Muscle layer of colon (tissue), 2 donors: Measurements from ENCODE around the gene NIPAL4.

Experiments
- H3K27ac ChIP-seq: one replicate; pipeline ENCODE4 v1.7.0; 2013; ENCODE audit warnings: low read depth, mild to moderate bottlenecking, low read length, moderate library complexity
- H3K27me3 ChIP-seq, 2 donors: one replicate each; pipeline ENCODE4 v1.7.0; 2013; ENCODE audit warnings: low read length in 2 of 2, mild to moderate bottlenecking in 2 of 2; ENCODE audit not compliant: insufficient read depth in 2 of 2, control insufficient read depth in 1 of 2
- H3K36me3 ChIP-seq: one replicate; pipeline ENCODE4 v1.7.0; 2013; ENCODE audit warnings: mild to moderate bottlenecking, low read length; ENCODE audit not compliant: insufficient read depth
- H3K4me1 ChIP-seq: one replicate; pipeline ENCODE4 v1.7.0; 2013; ENCODE audit warnings: mild to moderate bottlenecking, low read length; ENCODE audit not compliant: insufficient read depth
- H3K4me3 ChIP-seq, 2 donors: one replicate each; pipeline ENCODE4 v1.7.0; 2013; ENCODE audit warnings: low read length in 2 of 2, low read depth in 1 of 2, mild to moderate bottlenecking in 1 of 2, moderate library complexity in 1 of 2
- H3K9ac ChIP-seq: one replicate; pipeline ENCODE4 v1.7.0; 2013; ENCODE audit warnings: low read length
- H3K9me3 ChIP-seq: one replicate; pipeline ENCODE4 v1.7.0; 2013; ENCODE audit warnings: mild to moderate bottlenecking, low read length
- donor health status: abdominal sarcoma.
- donor health status: Adenocarcinoma of cecum.

Gene NIPAL4

GRCh38 chr5:157491471-157491995 lies 31.5 kb downstream of the NIPAL4 start:
- Histone ChIP-seq H3K9me3 (no peaks in the 10 kb centered on the region), H3K27me3 (no peaks in the 10 kb centered on the region), H3K27ac (no peak overlapping the region), H3K4me1 (no peaks in the 10 kb centered on the region), H3K36me3 (peaks cover 74% of the 10 kb centered on the region), H3K4me3 (no peak overlapping the region), H3K9ac (no peak overlapping the region)

GRCh38 chr5:157492886-157493285 lies 32.9 kb downstream of the NIPAL4 start:
- Histone ChIP-seq H3K9me3 (no peaks in the 10 kb centered on the region), H3K36me3 (peaks cover 74% of the 10 kb centered on the region), H3K4me1 (no peaks in the 10 kb centered on the region), H3K4me3 (no peak overlapping the region), H3K27me3 (no peaks in the 10 kb centered on the region), H3K9ac (no peak overlapping the region), H3K27ac (no peak overlapping the region)

- H3K4me3 ChIP-seq, result no peak overlapping the region
- no peak overlapping the region for H3K27ac ChIP-seq
- no peaks in the 10 kb centered on the region for H3K27me3 ChIP-seq
- H3K9ac ChIP-seq, result no peak overlapping the region
- H3K4me1 ChIP-seq, result peaks cover 5% of the 10 kb centered on the region
- peaks cover 67% of the 10 kb centered on the region for H3K36me3 ChIP-seq
- no peaks in the 10 kb centered on the region for H3K9me3 ChIP-seq
Measured at GRCh38 chr5:157494178-157494832, 34.3 kb downstream of the NIPAL4 start.

GRCh38 chr5:157496864-157497263 lies 36.9 kb downstream of the NIPAL4 start:
- Histone ChIP-seq H3K27me3 (no peaks in the 10 kb centered on the region), H3K4me3 (no peak overlapping the region), H3K36me3 (peaks cover 63% of the 10 kb centered on the region), H3K27ac (no peak overlapping the region), H3K4me1 (peaks cover 8% of the 10 kb centered on the region), H3K9me3 (no peaks in the 10 kb centered on the region), H3K9ac (no peak overlapping the region)

GRCh38 chr5:157497875-157498611 lies 38.0 kb downstream of the NIPAL4 start:
- Histone ChIP-seq H3K36me3 (peaks cover 65% of the 10 kb centered on the region), H3K27ac (no peak overlapping the region), H3K27me3 (no peaks in the 10 kb centered on the region)

GRCh38 chr5:157502143-157502647 lies 42.2 kb downstream of the NIPAL4 start:
- Histone ChIP-seq H3K27me3 (no peaks in the 10 kb centered on the region), H3K4me3 (no peak overlapping the region), H3K9ac (no peak overlapping the region), H3K27ac (no peak overlapping the region), H3K36me3 (peaks cover 71% of the 10 kb centered on the region), H3K4me1 (peaks cover 13% of the 10 kb centered on the region), H3K9me3 (no peaks in the 10 kb centered on the region)

More at GRCh38 chr5:157497875-157498611, 38.0 kb downstream of the NIPAL4 start:
- Histone ChIP-seq H3K9me3 (no peaks in the 10 kb centered on the region), H3K4me1 (peaks cover 13% of the 10 kb centered on the region), H3K9ac (no peak overlapping the region), H3K4me3 (no peak overlapping the region)

GRCh38 chr5:157504053-157504452 lies 44.0 kb downstream of the NIPAL4 start:
- H3K36me3 ChIP-seq, result peaks cover 79% of the 10 kb centered on the region
- no peak overlapping the region for H3K27ac ChIP-seq

GRCh38 chr5:157505496-157505895 lies 45.5 kb downstream of the NIPAL4 start:
- H3K4me3 ChIP-seq, result no peak overlapping the region
- H3K9ac ChIP-seq, result no peak overlapping the region
- peaks cover 12% of the 10 kb centered on the region for H3K4me1 ChIP-seq
- peaks cover 76% of the 10 kb centered on the region for H3K36me3 ChIP-seq
- H3K27me3 ChIP-seq, result no peaks in the 10 kb centered on the region
- H3K9me3 ChIP-seq, result no peaks in the 10 kb centered on the region
- no peak overlapping the region for H3K27ac ChIP-seq

More at GRCh38 chr5:157504053-157504452, 44.0 kb downstream of the NIPAL4 start:
- Histone ChIP-seq H3K4me1 (peaks cover 11% of the 10 kb centered on the region), H3K9me3 (no peaks in the 10 kb centered on the region), H3K9ac (no peak overlapping the region), H3K27me3 (no peaks in the 10 kb centered on the region), H3K4me3 (no peak overlapping the region)

GRCh38 chr5:157506066-157506590 lies 46.1 kb downstream of the NIPAL4 start:
- H3K27me3 ChIP-seq, result no peaks in the 10 kb centered on the region
- H3K4me1 ChIP-seq, result peaks cover 17% of the 10 kb centered on the region
- H3K9me3 ChIP-seq, result no peaks in the 10 kb centered on the region
- no peak overlapping the region for H3K9ac ChIP-seq
- H3K27ac ChIP-seq, result no peak overlapping the region
- H3K4me3 ChIP-seq, result no peak overlapping the region
- H3K36me3 ChIP-seq, result peaks cover 70% of the 10 kb centered on the region

- no peaks in the 10 kb centered on the region for H3K27me3 ChIP-seq
Measured at GRCh38 chr5:157506981-157507780, 47.2 kb downstream of the NIPAL4 start.

GRCh38 chr5:157509093-157509492 lies 49.1 kb downstream of the NIPAL4 start:
- Histone ChIP-seq H3K4me1 (peaks cover 28% of the 10 kb centered on the region), H3K4me3 (no peak overlapping the region), H3K9ac (no peak overlapping the region), H3K36me3 (peaks cover 64% of the 10 kb centered on the region), H3K27me3 (no peaks in the 10 kb centered on the region), H3K27ac (no peak overlapping the region), H3K9me3 (no peaks in the 10 kb centered on the region)

More at GRCh38 chr5:157506981-157507780, 47.2 kb downstream of the NIPAL4 start:
- Histone ChIP-seq H3K4me1 (peaks cover 28% of the 10 kb centered on the region), H3K9ac (no peak overlapping the region), H3K4me3 (no peak overlapping the region), H3K36me3 (peaks cover 61% of the 10 kb centered on the region), H3K27ac (no peak overlapping the region), H3K9me3 (no peaks in the 10 kb centered on the region)
